Stimulated activated CD4-positive, alpha-beta T cell treated with anti-CD3 and anti-CD28 coated beads, Interleukin-15, amount 100 ng/mL, for 1 hour (primary cell): Measurements from ENCODE around the gene OPN1LW.
A peak's percentile ranks its signal among the peaks of the same experiment; 100 is the strongest.
"Not testable (repeated sequence)": the region's sequence is repeated elsewhere in the genome, so short reads cannot be mapped to it uniquely, and the experiment has no call there.

ENCODE experiments used
- DNase-seq, 2 donors: peaks; one replicate each; pipeline ENCODE4 v3.0.0-alpha.2; 2020; ENCODE audit warnings: low read depth in 1 of 2, low spot score in 1 of 2

Gene OPN1LW

DNA sequence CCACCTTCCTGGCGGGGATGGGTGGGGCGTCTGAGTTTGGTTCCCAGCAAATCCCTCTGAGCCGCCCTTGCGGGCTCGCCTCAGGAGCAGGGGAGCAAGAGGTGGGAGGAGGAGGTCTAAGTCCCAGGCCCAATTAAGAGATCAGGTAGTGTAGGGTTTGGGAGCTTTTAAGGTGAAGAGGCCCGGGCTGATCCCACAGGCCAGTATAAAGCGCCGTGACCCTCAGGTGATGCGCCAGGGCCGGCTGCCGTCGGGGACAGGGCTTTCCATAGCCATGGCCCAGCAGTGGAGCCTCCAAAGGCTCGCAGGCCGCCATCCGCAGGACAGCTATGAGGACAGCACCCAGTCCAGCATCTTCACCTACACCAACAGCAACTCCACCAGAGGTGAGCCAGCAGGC lies at the start of gene OPN1LW:
OPN1LW (plus strand) TSS at position 234 of the 400 bp plus-strand sequence; CDS start at position 275, 41 bp downstream.
- not testable (repeated sequence) for DNase-seq

DNA sequence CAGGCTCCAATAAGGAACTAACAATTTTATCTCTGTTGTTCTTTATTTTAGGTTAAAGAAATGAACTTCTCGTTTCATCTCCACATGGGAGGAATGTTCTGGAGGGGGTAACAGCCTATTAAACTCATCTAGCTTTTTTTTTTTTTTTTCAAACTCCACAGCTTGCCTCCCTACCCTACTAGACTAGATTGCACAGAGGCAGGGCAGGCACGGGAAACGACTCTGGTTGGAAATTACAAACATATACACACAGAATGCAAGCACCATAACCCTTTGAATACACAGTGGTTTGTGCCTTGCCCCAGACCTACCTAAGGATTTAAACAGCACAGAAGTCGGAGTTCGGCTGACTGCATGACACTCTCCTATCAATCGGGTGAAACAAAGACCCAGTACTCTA lies 49.2 kb upstream of the OPN1LW start:
- DNase-seq, result no peak

DNA sequence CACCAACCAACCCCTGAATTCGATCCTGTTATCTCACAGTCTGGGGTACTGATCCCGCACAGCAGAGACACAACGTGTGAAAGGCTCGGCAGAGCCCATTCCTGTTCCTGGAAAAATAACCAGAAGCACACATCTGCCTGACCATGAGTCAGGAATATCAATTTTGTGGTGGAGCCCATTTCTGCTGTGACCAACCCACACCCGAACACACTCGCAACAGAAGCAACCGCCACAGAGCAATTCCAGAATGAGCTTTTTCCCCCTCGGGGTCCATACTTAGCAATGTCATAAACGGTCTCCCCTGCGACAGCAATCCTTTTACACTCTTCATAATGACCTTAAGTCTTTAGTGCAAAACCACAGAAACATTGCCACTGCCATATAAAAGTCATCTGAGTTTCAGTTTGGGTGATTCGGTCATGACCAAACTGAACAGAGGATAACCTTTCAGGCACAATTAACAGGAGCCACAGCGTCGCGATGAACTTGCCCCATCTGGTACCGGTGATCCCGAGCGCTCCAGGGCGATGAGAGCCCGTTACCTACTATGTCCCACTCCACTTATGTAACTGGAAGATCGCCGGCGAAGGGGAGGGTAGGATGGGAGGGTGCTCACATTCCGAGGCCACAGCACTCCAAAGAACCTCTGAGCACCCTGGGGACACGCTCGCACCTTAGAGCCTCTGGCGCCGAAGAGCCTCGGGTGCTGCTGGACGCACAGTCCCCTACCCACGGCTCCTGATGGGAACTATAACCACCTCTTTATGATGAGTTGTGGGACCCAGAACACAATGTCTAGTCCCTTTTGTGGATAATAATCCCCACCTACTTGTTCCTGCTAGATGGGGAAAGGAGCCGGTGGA lies 47.7 kb upstream of the OPN1LW start:
- no peak for DNase-seq

DNA sequence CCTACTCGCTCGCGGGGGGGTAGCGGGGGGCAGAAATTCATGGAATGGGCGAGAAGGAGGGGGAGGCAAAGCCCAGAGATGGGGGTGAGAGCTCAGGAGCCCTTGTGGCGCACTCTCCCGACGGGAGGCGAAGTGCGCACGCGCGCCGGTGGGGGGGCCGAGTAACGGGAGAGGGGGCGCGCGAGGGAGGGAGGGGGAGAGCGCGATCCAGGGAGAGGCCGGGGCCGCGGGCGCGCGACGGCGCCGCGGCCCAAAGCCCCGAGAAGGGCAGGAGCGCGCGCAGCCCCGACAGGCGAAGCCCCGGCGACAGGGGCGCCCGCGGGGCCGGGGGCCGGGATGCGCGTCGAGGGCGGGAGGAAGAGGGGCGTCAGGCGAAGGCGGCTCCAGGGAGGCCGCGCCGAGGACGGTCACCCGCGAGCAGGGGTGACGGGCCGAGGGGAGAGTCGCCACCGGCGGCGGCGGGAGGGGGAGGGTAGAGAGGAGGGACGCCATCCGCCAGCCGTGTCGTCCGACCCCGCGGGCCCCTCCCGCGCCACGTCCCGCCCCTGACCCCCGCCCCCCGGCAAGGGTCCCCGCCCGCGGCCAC lies 46.9 kb upstream of the OPN1LW start:
- peak; percentile 39 to 61 for DNase-seq

DNA sequence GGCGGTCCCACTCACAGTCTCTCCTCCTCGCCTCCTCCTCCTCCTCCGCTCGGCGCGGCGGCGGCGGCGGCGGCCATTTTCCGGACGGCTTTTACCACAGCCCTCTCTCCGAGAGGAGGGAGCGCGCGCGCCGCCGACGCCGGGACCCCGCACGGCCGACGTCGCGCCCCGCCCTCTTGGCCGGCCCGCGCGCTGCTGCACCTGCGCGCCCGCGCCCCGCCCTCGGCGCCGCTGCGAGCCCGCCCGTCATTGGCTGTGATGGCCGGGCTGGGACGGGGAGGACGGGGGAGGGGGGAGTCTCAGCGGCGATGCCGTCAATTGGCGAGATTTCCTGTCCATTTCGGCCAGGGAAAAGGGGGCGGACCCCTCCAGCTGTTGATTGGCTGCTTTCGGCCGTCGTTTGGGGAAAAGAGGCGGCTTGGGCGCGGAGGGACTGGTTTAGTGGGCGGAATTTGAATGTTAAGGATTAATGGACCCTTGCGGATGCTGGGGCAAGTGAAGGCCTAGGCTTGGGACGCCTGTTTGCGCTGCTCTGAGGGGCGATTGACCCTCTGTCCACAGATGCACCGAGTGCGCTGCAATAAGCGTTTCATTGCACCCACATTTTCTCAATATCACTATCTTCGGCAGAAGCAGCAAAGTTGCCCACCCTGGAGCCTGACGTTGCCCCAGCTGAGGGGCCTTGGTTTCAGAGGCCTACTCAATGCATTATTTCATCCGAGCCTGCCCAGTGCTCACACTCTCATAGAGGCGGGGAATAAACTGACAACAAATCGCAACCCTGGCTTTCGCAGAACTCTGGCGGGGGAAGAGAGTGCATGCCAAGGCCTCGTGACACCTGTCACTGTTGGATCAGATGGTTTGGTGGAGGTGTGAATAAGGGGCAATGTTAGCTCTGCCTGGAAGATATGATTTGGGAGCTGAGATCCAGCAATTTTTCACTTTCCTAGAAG lies 46.2 kb upstream of the OPN1LW start, which contains the start of gene MECP2:
MECP2 (minus strand) TSS at position 129 of the 953 bp plus-strand sequence.
- DNase-seq, result peak; percentile 72 to 77

DNA sequence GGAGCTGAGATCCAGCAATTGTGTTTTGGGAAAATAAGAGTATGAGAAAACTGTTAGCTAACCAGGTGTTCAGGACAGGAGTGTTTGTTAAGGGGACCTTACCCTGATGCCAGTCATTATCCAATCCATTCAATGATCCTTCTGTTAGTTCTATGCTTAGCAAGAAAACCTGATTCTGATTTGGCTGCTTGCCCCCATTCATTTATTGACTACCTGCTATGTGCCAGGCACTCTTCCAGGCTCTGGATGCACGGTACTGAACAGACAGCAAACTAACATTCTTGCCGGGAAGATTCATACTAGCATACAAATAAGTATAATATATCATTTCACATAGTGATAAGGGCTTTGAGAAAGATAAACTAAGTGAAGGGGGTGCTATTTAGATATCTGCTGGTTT lies 45.5 kb upstream of the OPN1LW start:
- no peak for DNase-seq

DNA sequence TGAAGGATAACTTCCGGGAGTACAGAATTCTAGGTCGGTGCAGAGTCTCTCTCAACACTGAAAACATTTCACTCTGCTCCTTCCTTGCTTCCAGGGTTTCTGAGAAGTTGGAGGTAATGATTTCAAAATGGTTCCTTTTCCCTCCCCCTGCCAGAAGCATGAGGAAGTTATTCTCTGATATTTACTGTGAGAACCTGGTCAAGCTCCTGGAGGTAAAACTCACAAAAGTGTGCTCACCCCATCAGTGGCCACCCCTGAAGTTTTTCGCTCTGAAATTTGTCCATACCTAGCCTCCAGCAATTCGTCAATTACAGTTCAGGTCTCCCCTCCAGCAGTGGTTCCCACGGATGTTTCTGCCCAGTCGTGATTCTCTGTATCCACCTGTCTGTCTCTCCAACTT lies 30.3 kb upstream of the OPN1LW start:
- no peak for DNase-seq

DNA sequence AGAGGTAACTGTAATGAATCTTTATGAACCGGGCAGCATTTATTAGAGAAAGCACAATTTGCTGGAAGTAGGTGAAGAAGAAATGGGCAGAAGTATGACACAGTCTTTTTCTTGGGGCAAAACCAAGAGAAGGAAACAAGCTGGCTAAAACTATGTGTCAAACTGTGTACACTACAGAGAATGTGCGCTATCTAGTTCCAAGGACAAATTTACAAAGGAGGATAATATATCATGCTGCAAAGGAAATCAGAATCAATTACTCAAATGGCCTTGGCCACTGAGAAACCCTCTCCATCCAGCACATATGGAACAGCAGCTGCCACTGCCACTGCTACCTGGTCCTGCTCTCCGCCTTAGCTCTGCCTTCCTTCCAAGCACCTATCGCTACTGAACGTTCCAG lies 29.4 kb upstream of the OPN1LW start:
- DNase-seq, result no peak

DNA sequence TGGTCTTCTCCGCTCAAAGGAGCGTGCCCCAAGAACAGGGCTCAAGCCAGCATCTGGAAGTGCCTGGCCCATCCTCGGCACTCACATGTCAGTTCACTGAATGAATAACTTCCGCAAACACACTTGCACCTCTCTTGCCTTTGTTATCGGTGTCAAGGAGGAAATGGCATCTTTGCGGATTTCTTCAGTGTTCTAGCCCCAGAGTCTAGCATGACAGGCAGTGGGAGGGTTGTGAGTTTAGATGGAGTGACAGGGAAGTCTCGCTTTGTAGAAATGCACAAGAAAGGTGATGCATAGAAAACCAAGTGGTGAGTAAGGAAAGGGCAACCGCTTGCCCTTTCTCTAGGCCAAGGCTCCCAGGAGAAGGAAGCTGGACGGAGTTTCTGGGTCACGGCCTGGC lies 29.0 kb upstream of the OPN1LW start:
- no peak for DNase-seq

DNA sequence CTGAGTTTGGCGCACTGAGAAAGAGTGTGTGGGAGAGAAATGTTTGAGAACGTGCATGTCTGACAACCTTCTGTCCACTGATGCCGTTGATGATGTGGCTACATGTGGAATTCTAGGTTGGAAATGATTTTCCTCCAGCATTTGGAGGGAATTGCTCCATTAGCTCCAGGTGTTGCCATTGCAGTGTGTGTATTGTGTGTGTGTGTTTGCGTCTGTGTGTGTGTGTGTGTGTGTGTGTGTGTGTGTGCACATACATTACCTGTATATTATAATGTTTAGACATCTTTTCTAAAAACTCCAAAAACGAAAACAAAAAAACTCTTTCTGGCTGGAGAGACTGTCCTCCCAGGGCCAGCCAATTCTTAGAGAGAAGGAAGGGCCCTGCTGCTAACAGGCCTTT lies 28.3 kb upstream of the OPN1LW start:
- DNase-seq, result no peak

DNA sequence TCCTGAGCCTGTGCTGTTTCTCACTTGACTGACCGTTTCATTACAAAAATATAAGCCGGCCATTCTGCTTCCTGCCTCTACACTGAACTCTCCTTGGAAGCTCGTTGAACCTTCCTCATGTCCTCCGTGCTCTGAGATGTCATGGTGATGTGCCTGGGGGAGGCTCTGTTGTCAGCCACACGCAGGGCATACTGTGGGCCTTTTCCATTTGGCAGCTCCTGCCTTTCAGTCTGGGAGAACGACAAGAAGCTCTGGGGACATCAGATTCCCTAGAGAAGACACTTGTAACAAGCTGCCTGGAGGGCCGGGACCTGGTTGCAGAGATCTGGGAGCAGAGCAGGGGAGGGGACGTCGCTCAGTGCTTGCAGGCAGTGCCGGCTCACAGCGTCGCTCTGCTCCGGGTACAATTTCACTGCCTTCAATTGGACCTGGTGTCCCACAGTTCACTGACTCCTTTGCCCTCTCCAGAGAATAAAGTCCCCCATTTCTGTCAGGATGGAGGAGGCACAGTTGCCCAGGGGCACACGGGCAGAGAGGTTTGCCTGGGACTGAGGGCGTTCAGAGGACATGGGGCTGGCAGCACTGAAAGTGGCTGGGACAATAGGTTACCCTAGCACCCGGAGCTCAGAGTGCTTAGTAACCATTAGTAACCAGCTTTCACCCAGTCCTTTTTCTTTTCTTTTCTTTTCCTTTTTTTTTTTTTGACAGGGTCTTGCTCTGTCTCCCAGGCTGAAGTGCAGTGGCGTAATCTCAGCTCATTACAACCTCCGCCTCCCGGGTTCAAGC lies 27.4 kb upstream of the OPN1LW start:
- no peak for DNase-seq

DNA sequence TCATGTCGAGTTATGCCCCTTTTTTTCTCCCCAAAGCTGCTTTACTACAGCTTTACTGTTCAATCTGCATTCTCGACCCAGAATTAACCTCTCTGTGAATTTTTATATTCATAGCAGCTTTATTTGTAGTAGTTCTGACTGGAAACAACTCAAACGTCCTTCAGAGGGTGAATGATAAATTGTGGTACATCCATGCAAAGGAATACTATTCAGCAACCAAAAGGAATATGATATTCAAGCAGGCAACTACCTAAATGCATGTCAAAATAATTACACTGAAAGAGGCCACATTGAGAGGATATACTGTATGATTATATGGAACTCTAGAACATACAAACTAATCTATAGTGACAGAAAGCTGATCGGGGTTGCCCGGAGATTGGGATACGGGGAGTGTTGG lies 26.5 kb upstream of the OPN1LW start:
- DNase-seq, result no peak

DNA sequence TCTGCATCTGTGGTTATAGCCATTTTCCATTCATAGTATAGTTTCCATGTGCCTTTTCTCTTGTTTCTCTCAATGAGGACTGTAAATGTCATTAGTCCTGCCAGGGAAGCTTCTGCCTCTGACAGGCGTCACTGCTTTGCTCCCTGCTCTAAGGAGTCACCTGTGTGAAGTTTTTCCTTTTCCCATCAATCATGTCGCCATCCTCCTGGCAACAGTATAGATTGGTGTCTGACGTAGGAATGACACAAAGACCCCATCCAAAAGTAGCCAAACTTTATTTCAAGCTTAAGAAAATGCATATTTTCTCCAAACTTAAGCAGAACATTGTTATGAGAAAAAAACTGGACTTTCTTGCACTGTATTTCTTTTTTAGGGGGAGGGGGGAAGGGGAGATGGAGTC lies 23.5 kb upstream of the OPN1LW start:
- no peak for DNase-seq

DNA sequence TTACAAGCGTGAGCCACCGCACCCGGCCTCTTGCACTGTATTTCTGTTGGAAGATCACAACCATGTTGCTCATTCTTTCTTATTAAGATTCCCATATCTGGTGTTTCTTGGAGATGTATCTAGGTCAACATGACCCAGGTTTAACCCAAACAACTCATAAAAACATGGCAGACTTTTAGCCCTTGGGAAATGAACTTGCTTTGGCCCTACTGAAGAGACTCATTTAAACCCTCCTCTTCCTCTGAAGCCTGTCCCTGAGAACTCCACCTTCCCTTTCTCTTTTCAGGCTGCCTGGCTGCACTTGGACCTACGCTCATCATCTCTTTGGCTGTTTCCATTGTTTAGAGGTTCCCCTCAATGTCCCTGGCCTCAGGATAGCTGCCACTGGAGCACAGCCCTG lies 22.8 kb upstream of the OPN1LW start:
- no peak for DNase-seq

DNA sequence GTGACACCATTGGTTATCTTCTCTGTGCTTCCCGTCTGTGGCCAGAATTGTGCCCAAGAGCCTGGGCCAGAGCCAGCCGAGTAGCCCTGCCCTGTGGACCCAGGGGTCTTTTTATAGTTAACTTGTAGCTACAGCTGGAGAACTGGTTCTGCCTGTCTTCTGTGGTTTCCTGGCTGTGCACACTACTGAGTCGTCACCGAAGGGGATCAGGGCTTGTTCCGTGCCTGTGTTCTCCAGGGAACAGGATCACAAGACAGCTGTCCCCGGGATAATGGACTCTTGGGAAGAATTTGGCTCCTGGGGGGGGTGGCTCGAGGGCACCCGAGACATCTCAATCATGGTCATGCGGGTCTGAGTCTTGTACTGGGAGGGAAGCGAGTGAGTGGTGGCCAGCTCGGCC lies 22.1 kb upstream of the OPN1LW start:
- DNase-seq, result no peak

DNA sequence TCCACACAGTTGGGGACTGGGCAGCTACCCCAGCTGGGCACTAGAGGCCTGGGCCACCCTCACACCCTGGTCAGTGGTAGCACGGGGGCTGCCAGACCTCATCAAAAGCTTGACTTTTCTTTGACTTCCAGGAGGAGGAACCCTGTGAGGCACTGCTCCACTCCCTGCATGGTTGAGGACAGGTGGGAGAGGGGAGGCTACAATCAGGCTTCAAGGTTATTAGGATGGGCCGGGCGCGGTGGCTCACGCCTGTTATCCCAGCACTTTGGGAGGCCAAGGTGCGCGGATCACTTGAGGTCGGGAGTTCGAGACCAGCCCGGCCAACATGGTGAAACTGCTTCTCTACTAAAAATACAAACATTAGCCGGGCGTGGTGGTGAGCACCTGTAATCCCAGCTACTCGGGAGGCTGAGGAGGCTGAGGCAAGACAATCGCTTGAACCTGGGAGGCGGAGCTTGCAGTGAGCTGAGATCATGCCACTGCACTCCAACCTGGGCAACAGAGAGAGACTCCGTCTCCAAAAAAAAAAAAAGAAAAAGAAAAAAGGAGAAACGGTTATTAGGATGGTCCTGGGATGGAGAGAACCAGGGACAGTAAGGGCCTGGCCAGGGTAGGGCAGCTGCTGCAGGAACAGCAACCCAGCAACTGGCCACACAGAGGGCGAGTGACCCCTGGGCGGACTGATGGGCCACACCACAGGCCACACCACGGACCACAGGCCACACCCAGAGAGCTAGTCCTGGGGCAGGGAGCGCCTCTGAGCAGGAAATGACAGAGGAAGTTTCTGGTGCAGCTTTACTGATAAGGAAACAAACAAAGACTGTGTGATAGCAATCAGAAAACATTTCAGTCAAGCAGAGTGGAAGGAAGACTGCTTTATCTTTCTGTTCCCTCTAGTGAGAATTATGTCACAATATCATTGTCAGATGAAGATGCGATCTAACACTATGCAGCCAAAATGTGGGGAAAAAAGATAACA lies 20.5 kb upstream of the OPN1LW start:
- no peak for DNase-seq

DNA sequence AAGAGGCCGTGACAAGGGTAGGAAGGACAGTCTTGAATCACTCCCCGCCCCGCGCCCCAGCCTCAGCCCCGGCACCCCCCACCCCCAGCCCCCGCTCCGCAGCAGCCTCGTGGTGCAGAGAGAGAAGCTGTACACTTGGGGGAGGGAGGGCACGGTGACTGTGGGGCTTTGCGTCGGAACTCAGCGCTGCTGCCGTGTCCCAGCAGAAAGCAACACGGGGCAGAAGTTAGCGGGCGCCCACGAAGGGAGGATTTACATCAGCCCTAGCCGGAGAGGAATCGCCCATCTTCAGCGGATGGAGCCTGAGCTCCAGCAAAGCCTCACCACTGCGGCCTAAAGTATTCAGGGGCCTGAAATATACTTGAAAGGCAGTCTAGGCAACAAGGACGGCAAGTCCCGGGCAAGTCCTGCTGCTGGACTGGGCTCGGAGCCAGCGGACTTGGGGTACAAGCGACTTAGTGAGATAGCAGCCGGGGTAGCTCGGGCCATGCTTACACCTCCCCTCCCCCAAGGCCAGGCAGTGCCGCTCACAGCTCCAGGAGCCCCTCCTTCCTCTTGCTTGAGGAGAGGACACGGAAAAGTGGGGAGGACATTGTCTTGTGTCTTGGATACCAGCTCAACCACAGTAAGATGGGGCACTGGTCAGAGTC lies 18.5 kb upstream of the OPN1LW start:
- no peak for DNase-seq

DNA sequence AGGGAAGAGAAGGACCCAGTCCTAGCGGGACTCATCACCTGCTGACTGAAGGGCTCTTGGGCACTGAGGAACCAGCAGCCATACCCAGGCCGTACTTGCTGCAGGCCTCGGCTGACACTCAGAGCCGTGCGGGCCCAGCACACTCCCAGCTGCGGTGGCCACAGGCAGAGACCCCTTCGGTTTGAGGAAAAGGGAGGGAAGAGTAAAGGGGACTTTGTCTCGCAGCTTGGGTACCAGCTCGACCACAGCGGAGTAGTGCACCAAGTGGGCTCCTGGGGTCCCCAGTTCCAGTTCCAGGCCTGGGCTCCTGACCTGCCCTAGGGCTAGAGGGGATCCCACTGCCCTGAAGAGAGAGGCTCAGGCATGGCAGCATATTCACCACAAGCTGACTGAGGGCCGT lies 17.9 kb upstream of the OPN1LW start:
- DNase-seq, result no peak

DNA sequence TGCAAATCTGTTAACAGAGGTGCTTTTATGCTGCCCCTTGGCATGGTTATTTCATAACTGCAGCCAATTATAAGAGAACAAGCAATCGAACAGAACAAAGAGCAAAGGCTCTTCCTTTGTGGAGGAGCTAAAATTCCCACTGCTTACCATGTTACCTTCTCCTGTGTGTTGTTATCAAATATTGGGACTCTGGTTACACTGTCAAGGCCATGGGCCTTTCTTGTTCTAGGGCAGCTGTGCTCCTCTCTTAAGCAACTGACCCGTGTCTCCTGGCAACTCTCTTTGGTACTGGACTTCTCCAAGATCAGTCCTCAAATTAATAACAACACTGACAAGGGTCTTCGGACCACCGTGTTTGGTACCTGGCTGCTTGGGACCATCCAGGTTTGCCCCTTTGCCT lies 12.1 kb upstream of the OPN1LW start:
- DNase-seq, result no peak
